IPS-20b (cell line): ENCODE results near the gene ARHGEF40.

Experiments
- H3K27ac ChIP-seq: one replicate; pipeline ENCODE4 v1.5.1; 2013; ENCODE audit warnings: low read length
- H3K27me3 ChIP-seq: 2 replicates; pipeline ENCODE4 v1.6.1; 2013; ENCODE audit warnings: mild to moderate bottlenecking, low read length, inconsistent platforms; ENCODE audit not compliant: insufficient read depth
- H3K36me3 ChIP-seq: 2 replicates; pipeline ENCODE4 v1.6.1; 2013; ENCODE audit warnings: low read depth, mild to moderate bottlenecking, inconsistent platforms, low read length, moderate library complexity; ENCODE audit not compliant: insufficient read depth
- H3K4me1 ChIP-seq: 2 replicates; pipeline ENCODE4 v1.6.1; 2013; ENCODE audit warnings: mild to moderate bottlenecking, control low read depth, inconsistent platforms, low read length, moderate library complexity; ENCODE audit not compliant: insufficient read depth
- H3K4me3 ChIP-seq: 2 replicates; pipeline ENCODE4 v1.5.1; 2013; ENCODE audit warnings: mild to moderate bottlenecking, low read length, inconsistent platforms
- H3K9ac ChIP-seq: 2 replicates; pipeline ENCODE4 v1.6.1; 2013; ENCODE audit warnings: low read depth, mild to moderate bottlenecking, inconsistent platforms, low read length, moderate library complexity
- H3K9me3 ChIP-seq: 2 replicates; pipeline ENCODE4 v1.6.1; 2013; ENCODE audit warnings: mild to moderate bottlenecking, low read depth, low read length, inconsistent platforms; ENCODE audit not compliant: insufficient read depth

The ARHGEF40 gene

DNA sequence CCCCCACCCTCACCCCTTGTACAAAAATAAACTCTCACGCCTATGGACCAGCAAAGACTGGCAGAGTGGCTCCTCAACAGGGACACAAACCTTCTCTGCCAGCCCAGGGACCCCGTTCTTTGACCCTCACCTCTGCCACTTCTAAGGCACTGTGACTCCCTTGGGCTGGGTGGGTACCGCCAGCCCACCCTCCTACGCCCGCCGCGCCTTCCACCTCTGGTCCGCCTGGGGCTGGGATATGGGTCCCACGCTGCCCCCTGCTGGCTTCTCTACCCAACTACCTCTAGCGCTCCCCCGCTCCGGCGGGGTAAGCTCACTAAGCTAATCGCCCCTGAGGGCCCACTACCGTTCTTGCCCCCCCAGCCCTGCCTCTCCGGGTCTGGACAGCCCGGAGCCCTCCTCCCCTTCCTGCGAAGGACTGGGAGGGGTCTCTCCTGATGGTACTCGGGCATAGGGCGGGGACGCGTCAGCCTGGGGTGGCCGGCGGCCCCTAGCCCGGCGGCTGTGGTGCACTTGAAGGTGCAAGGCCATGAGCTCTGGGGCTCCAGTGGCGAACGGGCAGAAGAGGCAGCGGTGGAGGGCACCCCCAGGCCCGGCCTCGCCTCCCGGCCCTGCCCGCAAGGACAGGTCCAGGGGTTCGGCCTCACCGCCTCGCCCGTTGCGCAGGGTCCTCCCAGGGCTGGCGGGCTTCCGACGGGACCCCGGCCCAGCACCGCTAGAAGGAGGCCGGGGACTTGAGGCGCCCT lies 20.3 kb downstream of the ARHGEF40 start:
- H3K27ac ChIP-seq = no peak overlapping the region
- H3K36me3 ChIP-seq = peaks cover 76% of the 10 kb centered on the region
- peaks cover 25% of the 10 kb centered on the region for H3K4me1 ChIP-seq

DNA sequence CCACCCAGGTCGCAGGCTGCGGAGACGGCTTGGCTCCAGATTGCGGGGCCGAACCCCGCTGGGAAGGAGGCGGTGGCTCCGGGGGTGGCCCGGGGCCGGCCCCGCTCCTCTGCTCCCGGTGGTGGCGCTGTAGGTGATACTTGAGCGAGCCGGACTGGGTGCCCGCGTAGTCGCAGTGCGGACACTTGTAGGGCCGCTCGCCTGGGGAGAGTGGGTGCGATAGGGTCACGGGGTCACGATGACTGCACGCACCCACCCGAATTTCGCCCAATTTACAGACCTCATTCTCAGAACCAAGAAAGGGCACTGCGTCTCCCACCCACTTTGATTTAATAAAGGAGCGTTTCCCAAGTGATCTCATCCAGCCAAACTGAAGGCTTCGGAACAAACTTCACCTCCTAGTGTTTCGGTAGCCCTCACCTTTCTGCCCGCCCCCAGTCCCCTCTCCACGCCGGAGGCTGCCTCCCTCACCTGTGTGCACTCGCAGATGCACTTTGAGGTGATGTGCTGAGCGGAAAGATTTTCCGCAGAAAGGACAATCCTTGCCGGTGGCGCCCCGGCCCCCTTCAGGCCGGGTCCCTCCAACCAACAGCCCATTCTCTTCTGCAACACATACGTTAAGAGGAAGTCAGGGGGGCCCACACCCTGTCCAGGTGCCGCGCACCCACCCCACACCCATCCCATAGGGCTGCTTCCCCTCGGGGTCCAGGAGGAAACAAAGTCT lies 21.0 kb downstream of the ARHGEF40 start:
- Histone ChIP-seq H3K9ac (no peak overlapping the region), H3K9me3 (no peaks in the 10 kb centered on the region), H3K36me3 (peaks cover 68% of the 10 kb centered on the region), H3K4me1 (peaks cover 30% of the 10 kb centered on the region), H3K27ac (no peak overlapping the region), H3K4me3 (no peak overlapping the region), H3K27me3 (no peaks in the 10 kb centered on the region)

More for the DNA sequence above, 20.3 kb downstream of the ARHGEF40 start:
- H3K27me3 ChIP-seq = no peaks in the 10 kb centered on the region
- no peak overlapping the region for H3K9ac ChIP-seq
- no peaks in the 10 kb centered on the region for H3K9me3 ChIP-seq
- no peak overlapping the region for H3K4me3 ChIP-seq

DNA sequence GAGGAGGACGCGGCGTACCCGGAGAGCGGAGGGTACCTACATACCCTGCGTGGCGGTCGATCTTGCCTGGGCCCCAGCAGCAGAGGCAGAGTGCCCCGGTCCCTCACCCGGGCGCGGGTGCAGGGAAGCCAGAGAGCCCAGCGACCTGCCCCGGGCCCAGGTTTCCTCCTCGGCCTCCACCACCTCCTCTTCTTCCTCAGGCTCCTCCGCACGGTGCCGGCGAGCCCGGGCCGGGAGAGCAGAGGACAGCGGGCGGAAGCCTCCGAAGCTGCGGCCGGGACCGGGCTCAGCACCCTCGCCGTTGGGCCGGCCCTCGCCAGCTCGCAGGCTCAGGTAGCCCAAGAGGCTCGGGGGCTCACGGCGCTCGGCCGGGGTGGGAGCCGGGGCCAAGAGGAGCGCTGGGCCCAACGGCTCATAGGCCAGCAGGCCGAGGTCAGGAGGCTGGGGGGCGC lies 21.7 kb downstream of the ARHGEF40 start:
- no peak overlapping the region for H3K27ac ChIP-seq
- H3K27me3 ChIP-seq = no peaks in the 10 kb centered on the region
- H3K4me3 ChIP-seq = no peak overlapping the region
- H3K36me3 ChIP-seq = peaks cover 61% of the 10 kb centered on the region
- peaks cover 37% of the 10 kb centered on the region for H3K4me1 ChIP-seq
- H3K9ac ChIP-seq = no peak overlapping the region
- no peaks in the 10 kb centered on the region for H3K9me3 ChIP-seq

DNA sequence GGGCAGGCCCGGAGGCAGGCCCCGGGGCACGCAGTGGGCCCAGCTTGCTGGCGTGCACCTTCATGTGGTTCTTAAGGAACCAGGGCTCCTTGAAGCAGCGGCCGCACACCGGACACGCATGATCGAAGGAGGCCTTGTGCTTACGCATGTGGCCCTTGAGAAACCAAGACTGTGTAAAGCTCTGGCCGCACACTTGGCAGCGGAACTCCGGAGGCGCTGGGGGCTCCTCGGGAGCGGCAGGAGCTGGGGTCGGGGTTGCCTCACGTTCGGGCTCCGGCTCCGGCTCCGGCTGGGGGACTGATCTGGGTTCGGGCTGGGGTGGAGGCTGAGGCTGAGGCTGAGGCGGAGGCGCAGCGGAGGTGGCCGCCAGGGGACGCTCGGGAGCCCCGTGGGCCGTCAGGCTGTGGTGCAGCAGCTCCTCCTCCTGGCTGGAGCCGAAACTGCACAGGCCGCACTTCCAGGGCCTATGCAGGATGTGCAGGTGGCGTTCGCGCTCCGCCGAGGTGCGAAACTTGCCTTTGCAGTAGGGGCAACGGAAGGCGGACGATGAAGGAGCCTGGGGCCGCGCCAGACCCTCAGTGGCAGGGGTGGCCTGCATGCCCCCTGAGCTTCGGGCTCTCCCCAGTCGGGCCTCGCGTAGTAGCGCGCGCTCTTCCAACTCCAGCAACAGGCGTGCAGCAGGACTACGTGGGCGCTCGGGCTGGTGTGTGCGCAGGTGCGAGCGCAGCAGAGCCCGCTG lies 22.3 kb downstream of the ARHGEF40 start:
- H3K9me3 ChIP-seq = no peaks in the 10 kb centered on the region
- H3K4me1 ChIP-seq = peaks cover 42% of the 10 kb centered on the region
- H3K27me3 ChIP-seq = no peaks in the 10 kb centered on the region
- peaks cover 58% of the 10 kb centered on the region for H3K36me3 ChIP-seq
- peak overlapping the region; percentile 82; the same call in 1 of the 2 replicates for H3K4me3 ChIP-seq
- no peak overlapping the region for H3K27ac ChIP-seq
- H3K9ac ChIP-seq = no peak overlapping the region

DNA sequence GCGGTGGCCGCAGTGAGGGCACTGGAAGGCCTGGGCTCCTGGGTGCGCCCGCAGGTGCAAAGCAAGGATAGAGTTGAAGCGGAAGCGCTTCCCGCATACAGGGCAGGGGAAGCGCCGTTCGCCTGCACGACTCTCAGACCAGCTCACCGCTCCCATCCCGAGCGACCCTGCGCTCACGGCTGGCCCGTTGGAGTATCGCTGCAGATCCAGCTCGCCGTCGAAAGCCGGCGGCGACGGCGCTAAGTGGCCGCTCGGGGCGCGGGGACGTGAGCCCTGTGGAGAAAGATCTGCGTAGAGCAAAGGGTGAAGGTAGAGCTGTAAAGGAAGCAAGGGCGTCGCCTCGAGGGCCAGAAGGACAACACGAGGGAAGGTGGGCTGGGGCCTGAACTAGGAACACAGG lies 22.9 kb downstream of the ARHGEF40 start:
- peak overlapping the region; percentile 83; the same call in 1 of the 2 replicates for H3K9ac ChIP-seq

DNA sequence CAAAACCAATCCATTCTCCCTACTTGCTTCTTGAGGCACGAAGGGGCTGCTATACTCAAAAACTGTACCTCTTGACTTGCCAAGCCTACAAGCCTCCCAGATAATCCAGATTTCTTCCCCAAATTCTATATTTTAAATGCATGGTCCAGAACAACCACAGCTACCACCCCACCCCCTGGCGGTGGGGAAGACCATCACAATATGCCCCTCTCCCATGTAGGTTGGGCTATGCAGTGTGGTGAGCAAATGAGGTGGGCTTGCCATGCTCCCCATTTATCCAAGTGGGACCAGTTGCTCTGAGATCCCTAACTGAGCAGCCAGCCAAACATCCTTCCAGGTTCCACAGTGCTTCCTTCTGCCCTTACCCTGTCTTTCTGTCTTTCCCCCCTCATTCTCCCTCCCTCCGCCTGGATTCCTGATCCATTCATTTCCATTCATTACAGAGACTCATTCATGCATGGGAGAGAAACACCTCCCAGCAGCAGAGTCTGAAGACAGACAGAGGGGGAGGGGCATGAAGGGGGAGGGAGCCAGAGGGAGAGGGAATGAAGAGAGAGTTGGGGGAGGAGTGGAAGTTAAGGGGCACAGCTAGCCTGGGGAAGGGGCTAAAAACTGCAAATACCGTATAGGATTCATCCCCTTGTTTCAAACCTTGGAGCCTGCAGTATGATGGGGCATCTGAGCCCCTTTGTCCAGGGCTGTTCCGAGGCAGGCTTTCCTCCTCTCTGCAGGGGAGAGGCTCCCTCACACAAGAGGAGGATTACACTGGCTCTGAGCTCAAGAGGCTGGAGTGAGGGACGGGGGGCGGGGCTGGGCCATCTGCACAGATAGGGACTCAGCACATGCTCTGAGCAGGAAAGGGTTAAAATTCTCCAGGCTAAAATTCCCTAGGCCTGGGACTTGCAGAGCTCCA lies 23.9 kb downstream of the ARHGEF40 start:
- H3K9ac ChIP-seq = peak overlapping the region; percentile 83; the same call in 1 of the 2 replicates

More for the DNA sequence above, 22.9 kb downstream of the ARHGEF40 start:
- Histone ChIP-seq H3K4me3 (peak overlapping the region; percentile 82; the same call in 1 of the 2 replicates), H3K36me3 (peaks cover 56% of the 10 kb centered on the region), H3K9me3 (no peaks in the 10 kb centered on the region), H3K4me1 (peaks cover 38% of the 10 kb centered on the region), H3K27ac (no peak overlapping the region), H3K27me3 (no peaks in the 10 kb centered on the region)

DNA sequence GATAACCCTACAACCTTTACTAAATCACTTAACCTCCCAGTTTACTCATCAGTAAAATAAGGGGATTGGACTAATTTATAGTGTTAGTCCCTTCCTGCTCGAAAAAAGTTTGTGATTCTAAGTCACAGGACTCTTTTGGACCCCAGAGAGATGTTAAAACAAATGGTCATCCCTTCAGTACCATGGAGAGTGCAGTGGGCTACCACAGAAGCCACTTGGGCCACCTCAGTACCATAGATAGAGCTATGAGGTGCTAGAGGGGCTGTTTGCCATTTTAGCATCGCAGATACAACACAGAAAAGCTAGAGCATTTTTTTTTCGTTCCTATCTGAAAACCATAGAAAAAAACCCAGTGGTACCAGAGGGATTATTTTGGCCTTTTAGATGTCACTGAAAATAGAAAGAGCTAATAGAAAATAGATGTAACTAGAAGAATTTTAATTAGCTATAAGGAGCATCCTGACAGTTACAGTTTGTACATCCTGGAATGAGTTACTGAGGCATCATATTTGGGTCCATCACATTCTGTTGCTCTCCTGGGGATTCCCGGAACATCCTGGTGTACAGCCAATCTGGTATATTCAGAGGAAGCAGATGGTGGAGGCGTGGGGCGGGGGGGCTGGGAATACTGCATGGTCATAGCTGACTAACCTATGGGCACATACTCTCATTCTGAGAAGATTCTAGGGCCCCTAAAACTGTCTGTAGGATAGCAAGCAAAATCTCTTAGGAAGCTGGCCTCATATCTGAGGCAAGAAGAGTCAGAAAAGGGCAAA lies 25.5 kb downstream of the ARHGEF40 start:
- peaks cover 30% of the 10 kb centered on the region for H3K36me3 ChIP-seq
- peak overlapping the region; percentile 46; the same call in 1 of the 2 replicates for H3K9ac ChIP-seq
- H3K9me3 ChIP-seq = no peaks in the 10 kb centered on the region
- H3K27me3 ChIP-seq = no peaks in the 10 kb centered on the region
- peak overlapping the region; percentile 5 for H3K27ac ChIP-seq
- peak overlapping the region; percentile 88 for H3K4me3 ChIP-seq
- H3K4me1 ChIP-seq = peaks cover 48% of the 10 kb centered on the region

More for the DNA sequence above, 23.9 kb downstream of the ARHGEF40 start:
- H3K27ac ChIP-seq = peak overlapping the region; percentile 95
- H3K4me3 ChIP-seq = peak overlapping the region; percentile 82
- H3K27me3 ChIP-seq = no peaks in the 10 kb centered on the region
- H3K36me3 ChIP-seq = peaks cover 46% of the 10 kb centered on the region
- H3K9me3 ChIP-seq = no peaks in the 10 kb centered on the region
- peaks cover 39% of the 10 kb centered on the region for H3K4me1 ChIP-seq

DNA sequence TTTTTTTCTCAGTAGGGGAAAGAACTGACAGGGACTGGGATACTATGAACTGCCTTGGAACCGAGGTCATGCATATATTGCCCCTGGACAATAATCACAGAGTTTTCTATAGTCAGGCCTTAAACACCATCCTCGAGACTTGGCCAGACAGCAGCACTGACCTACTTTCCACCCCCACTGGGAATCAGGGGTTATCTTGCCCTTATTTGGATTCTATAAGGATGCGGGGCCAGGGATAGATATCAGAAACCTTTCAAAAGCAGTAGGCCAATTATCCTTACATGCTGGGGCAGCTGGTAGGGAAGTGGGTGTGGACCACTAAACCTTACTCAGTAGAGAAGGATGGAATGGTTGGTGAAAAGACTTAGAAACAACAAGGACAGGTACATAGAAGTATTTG lies 26.3 kb downstream of the ARHGEF40 start:
- peak overlapping the region; percentile 95; the same call in 1 of the 2 replicates for H3K9ac ChIP-seq
- H3K4me3 ChIP-seq = peak overlapping the region; percentile 88
- no peak overlapping the region for H3K27ac ChIP-seq

DNA sequence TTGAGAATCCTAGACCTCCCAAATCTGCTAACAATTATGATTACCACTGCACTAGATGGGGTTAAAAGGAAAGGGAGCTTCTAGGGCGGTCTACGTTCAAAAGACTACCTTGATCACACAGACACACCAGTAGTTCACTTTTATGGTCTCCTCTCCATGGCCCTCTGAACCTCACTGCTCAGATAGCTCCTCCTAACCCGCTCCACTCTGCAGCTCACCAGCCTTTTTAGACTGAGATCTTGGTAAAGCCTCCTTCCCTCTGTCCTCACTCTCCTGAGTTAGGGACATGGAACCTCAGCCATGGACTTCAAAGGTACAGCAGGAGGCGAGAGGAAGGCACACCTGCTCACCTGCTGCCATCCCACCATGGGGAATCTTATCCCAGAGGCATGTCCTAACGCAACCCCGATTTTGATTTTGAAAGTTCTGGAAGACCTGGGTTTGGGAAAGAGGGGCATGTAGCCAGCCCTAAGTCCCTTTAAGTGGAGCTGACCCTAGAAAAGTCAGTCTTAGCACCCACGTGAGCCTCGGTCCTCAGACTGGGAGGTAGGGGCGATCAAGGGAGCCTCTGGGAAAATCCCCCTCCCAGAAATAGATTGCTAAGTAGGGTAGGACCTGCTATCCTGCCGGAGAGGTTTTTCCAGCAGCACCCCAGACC lies 27.0 kb downstream of the ARHGEF40 start:
- Histone ChIP-seq H3K4me1 (peaks cover 56% of the 10 kb centered on the region), H3K36me3 (peaks cover 17% of the 10 kb centered on the region), H3K9me3 (no peaks in the 10 kb centered on the region), H3K27me3 (no peaks in the 10 kb centered on the region), H3K4me3 (peak overlapping the region; percentile 88), H3K27ac (peak overlapping the region; percentile 70), H3K9ac (peak overlapping the region; percentile 95)

More for the DNA sequence above, 26.3 kb downstream of the ARHGEF40 start:
- Histone ChIP-seq H3K27me3 (no peaks in the 10 kb centered on the region), H3K36me3 (peaks cover 23% of the 10 kb centered on the region), H3K9me3 (no peaks in the 10 kb centered on the region), H3K4me1 (peaks cover 49% of the 10 kb centered on the region)

DNA sequence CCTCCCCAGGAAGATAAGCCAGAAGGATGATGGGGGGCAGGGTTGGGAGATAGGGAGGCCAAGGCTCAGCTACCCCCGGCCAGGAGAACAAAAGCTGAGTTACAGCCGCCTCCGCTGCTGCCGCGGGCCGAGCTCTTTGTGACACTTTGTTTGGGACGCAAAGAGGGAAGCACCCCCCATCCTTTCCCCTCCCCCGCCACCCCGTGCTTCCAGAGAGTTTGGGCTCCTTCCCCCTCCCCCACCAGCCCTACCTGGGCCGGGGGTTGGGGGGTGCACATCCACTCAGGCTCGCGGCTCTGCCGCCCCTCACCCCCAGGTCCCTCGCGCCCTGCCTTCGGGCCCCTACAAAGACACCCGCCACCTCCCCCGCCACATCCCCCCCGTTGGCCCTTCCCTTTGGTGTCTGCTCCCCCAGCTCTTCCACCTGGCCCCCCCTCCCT lies 27.6 kb downstream of the ARHGEF40 start:
- Histone ChIP-seq H3K36me3 (peaks cover 14% of the 10 kb centered on the region), H3K9ac (peak overlapping the region; percentile 95), H3K27me3 (no peaks in the 10 kb centered on the region), H3K27ac (peak overlapping the region; percentile 70), H3K4me3 (peak overlapping the region; percentile 88), H3K4me1 (peaks cover 61% of the 10 kb centered on the region), H3K9me3 (no peaks in the 10 kb centered on the region)
